Measurements from ENCODE around the gene DDX31.
"Not testable (repeated sequence)": the region's sequence is repeated elsewhere in the genome, so short reads cannot be mapped to it uniquely, and the experiment has no call there.

DDX31 gene

DNA sequence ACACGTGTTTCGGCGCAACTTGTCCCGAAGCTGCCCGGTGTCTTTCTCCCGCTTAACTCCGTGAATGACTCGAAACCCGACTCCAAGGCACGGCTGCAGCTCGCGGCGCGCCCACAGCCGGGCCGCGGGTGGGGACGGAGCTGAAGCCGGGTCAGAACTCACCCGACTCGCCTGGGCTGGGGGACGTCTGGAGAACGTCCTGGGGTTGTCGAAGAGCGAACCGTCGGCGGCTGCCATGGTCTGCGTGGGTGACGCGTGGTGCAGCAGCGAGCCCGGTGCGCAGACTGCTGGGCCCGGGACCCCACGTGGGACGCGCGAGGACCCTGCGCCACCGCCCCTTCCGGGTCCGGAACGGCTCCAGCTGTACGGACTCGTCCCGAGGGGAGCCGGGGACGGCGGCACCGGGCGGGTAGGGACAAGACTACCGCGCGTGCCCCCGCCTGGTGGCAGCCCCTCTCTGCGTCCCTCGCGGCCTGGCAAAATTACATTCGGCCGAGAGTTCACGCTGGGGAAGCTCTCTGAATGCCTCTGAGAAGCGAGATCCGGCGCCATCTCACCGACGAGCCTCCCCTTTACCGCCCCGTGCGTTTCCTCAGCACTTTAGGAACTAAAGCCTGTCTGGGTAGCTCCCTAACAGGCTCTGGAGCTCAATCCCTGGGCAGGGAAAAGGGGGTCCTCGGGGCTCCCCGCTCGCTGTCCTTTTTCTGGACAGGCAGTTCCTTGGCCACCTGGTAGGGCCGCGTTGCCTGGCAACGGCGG, at the start of gene DDX31:
TSS of gene DDX31 (minus strand) at position 286 of the 759 bp plus-strand sequence. CDS start at position 237, 49 bp downstream.
- DNase-seq (ENCODE audit: low read depth), result peak; percentile 37

DNA sequence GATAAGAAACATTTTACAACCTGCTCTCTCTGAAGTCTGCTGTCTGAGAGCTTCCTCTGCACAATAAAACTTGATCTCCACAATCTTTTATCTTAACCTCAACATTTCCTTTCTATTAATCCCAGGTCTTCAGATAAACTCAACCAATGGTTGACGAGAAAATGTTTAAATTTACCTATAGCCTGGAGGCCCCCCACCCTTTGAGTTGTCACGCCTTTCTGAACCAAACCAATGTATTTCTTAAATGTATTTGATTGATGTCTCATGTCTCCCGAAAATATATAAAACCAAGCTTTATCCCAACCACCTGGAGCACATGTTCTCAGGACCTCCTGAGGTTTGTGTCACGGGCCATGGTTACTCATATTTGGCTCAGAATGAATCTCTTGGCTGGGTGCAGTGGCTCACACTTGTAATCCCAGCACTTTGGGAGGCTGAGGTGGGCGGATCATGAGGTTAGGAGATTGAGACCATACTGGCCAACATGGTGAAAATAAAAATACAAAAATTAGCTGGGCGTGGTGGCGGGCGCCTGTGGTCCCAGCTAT, 48.7 kb upstream of the DDX31 start:
- DNase-seq (ENCODE audit: low read depth), result not testable (repeated sequence)

GRCh38 chr9:132717326-132717945, 47.7 kb upstream of the DDX31 start:
- DNase-seq (ENCODE audit: low read depth), result no peak

DNA sequence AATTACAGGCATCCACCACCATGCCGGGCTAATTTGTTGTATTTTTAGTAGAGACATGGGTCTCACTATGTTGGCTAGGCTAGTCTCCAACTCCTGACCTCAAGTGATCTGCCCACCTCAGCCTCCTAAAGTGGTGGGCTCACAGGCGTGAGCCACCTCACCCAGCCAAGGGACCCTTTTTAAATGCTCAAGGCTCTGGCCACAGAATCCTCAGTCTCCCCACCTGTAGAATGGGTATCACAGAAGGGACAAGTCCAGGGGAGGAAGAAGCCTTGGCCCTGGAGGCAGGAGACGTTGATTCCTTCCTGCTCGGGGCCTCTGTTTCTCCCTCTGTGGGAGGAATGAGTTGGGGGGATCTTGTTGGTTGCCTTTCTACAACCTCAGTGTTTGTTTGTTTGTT, 46.2 kb upstream of the DDX31 start:
- DNase-seq (ENCODE audit: low read depth), result no peak

DNA sequence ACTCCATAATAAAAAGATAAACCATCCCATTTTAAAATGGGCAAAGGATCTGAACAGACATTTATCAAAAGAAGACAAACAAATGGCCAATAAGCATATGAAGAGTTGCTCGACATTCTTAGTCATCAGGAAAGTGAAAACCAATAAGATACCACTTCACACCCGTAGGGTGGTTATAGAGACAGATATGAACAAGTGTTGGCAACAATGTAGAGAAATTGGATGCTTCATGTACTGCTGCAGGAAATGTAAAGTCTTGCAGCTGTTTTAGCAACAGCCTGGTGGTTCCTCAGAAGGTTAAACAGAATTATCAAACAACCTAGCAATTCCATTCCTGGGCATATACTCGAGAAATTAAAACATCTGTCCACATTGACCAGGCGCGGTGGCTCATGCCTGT, 43.0 kb upstream of the DDX31 start:
- DNase-seq (ENCODE audit: low read depth), result no peak

GRCh38 chr9:132711846-132712245, 42.1 kb upstream of the DDX31 start:
- no peak for DNase-seq (ENCODE audit: low read depth)

DNA sequence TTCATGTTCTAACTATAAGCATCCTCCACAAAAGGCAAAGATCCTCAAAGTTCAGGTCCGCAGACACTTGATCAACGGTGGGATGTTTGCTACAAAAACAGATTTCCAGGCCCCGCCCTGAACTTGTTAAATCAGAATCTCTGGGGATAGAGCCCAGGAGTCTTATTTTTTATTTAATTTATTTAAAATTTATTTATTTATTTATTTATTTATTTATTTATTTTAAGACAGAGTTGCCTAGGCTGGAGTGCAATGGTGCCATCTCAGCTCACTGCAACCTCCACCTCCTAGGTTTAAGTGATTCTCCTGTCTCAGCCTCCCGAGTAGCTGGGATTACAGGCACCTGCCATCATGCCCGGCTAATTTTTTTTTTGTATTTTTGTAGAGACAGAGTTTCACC, 41.4 kb upstream of the DDX31 start:
- DNase-seq (ENCODE audit: low read depth), result not testable (repeated sequence)

- DNase-seq (ENCODE audit: low read depth), result no peak
These were observed 40.5 kb upstream of the DDX31 start for GRCh38 chr9:132710333-132710732.

- DNase-seq (ENCODE audit: low read depth), result no peak
These were observed 39.1 kb upstream of the DDX31 start for GRCh38 chr9:132708769-132709430.

- no peak for DNase-seq (ENCODE audit: low read depth)
These were observed 38.5 kb upstream of the DDX31 start for GRCh38 chr9:132708239-132708638.

- DNase-seq (ENCODE audit: low read depth), result no peak
These were observed 33.6 kb upstream of the DDX31 start for GRCh38 chr9:132703336-132703735.

- DNase-seq (ENCODE audit: low read depth), result no peak
These were observed 32.5 kb upstream of the DDX31 start for GRCh38 chr9:132702254-132702653.

GRCh38 chr9:132699956-132700355, 30.2 kb upstream of the DDX31 start:
- no peak for DNase-seq (ENCODE audit: low read depth)

DNA sequence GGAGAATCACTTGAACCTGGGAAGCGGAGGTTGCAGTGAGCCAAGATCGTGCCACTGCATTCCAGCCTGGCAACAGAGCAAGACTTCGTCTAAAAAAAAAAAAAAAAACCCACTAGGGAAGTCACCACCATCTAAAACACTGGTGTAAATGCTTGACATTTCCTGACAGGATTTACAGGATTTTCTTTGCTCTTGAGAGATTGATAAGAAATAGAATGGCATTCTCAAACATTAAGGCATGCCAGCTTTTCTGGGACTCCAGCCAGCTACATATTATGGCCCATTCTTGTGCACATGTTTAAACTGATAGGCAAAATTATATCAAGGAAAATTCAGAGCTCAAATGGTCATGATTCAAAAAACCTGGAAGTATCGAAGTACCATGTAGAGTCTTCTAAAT, 29.2 kb upstream of the DDX31 start:
- no peak for DNase-seq (ENCODE audit: low read depth)

DNA sequence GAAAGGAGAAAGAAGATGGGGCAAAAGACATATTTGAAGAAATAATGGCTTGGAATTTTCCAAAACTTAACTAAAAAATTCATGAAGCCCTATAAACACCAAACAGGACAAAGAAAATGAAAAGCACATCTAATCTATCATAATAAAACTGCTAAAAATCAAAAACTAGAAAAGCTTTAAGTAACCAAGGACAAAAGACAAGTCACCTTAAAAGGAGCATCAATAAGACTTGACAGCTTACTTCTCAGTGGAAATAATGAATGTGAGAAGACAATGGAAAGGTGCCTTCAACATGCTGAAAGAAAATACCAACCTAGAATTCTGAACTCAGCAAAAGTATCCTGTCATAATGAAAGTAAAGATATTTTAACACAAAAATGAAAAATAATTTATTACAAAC, 27.4 kb upstream of the DDX31 start:
- DNase-seq (ENCODE audit: low read depth), result no peak

DNA sequence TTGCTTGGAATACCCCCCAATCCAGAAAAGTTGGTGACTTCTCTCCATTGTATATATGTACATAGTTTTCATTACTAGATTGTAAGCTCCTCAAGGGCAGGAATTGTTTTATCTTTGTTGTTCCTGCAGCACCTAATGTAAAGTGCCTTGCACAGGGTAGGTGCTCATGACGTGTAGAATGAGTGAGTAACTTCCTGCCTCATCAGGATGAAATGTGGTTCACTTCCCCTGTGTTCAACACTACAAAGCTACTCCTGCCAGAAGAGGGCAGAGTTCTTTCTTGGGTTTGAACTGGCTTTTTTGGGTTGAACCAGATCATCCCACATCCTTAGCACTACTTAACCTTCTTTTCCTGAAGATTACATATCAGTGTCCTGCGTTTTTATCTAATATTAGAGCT, 24.4 kb upstream of the DDX31 start:
- no peak for DNase-seq (ENCODE audit: low read depth)

GRCh38 chr9:132690696-132691095, 20.9 kb upstream of the DDX31 start:
- no peak for DNase-seq (ENCODE audit: low read depth)

DNA sequence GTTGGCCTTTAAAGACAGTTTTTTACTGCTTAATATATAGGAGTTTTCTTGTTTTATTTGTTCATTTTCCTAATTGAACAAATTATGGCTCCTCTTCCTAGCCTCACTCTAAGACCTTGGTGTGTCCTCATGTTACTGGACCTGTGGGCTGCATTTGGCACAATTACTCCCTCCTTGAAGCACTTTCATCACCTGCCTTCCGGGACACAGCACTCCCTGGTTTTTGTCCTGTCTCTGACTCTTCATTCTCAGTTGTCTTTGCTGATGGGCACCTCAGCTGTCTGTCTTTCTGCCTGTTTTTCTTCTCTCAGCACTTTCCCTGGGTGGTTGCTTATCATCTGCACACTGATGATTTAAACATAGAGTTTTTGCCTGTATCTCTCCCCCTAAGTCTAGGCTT, 14.1 kb upstream of the DDX31 start:
- DNase-seq (ENCODE audit: low read depth), result no peak

DNA sequence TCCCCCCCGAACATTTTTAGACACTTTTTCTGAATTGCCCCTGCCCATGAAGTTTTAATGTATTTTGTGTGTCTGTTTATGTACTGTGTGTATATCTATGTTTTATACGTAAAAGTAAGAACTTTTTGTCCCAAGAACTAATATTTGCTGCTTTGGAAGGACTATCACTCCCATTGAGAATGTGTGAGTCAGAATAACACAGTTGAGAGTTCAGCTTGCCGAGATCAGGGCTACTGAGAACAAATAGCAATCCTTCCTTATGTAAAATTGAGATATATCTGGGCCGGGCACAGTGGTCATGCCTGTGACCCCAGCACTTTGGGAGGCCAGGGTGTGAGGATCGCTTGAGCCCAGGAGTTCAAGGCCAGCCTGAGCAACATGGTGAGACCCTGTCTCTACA, 11.8 kb upstream of the DDX31 start:
- no peak for DNase-seq (ENCODE audit: low read depth)

DNA sequence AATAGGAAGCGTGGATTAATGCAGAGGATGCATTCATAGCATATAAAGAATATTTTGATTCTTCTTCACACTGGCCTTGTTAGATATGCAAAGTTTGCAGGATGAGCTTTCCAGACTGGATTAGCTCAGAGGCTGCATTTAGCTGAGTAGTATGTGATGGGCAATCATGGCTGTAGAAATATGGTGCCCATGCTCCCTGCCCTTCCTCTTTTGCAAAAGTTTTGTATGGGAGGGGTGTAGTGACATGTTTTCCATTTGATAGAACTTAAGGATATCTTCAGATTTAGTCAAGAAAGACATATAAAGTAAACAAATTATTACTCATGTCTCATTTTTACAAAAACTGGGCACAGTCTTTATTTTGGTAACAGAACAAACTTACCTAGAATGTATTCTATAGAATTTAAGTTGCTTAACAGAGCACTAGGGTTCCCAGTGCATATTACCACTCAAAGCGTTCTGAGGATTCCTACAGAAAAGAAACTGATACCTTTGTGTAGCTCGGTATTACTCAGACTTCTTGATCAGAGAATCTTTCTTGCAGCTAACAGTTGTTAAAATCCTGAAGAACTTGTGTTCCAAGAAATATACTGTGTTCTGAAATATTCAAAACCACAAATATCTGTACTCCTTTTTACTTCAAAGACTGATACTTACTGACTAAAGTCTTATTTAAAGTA, 10.3 kb upstream of the DDX31 start:
- no peak for DNase-seq (ENCODE audit: low read depth)

DNA sequence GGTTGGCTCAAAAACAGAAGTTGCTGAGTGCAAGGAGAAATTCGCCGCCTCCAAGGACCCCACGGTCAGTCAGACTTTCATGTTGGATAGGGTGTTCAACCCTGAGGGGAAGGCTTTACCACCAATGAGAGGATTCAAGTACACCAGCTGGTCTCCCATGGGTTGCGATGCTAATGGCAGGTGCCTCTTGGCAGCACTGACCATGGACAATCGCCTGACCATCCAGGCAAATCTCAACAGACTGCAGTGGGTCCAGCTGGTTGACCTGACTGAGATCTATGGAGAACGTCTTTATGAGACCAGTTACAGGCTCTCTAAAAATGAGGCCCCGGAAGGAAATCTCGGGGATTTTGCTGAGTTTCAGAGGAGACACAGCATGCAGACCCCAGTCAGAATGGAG, 8.2 kb upstream of the DDX31 start:
- no peak for DNase-seq (ENCODE audit: low read depth)

DNA sequence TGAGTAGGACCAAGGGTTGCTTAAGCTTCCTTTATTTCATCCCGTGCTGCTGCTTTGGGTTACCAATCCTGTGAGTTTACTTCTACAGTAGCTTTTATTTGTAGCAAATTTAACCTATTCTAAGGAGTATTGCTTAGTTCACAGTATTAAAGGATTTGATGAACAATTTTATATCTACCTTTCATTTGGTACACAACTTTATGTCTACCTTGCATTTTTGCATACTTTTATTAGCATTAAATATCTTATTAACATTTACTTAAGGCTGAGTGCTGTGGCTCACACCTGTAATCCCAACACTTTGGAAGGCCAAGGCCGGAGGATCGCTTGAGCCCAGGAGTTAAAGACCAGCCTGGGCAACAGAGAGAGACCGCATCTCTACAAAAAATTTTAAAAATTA, 4.7 kb upstream of the DDX31 start:
- DNase-seq (ENCODE audit: low read depth), result no peak
